ENCODE measurements around the gene RPL29.

GRCh38 chr3:51969841-51970240 lies 25.9 kb downstream of the RPL29 start:
- TF ChIP-seq CTCF (IDR thresholded peaks at IDR 0.05) (no peak), POLR2A (IDR thresholded peaks at IDR 0.05) (no peak)

Data from body of pancreas (tissue), 4 donors.